SK-N-SH (cell line): ENCODE results near the gene WWOX.

Experiments used
- CTCF ChIP-seq: fragments of 200-600 bp; sonication (generic); IDR thresholded peaks from 2 replicates; pipeline ENCODE4 v1.6.1; 2017; ENCODE audit warnings: antibody characterized with exemption, mild to moderate bottlenecking, moderate library complexity
- TCF12 ChIP-seq: IDR thresholded peaks from 2 replicates; pipeline ENCODE4 v1.4.0; 2012

DNA sequence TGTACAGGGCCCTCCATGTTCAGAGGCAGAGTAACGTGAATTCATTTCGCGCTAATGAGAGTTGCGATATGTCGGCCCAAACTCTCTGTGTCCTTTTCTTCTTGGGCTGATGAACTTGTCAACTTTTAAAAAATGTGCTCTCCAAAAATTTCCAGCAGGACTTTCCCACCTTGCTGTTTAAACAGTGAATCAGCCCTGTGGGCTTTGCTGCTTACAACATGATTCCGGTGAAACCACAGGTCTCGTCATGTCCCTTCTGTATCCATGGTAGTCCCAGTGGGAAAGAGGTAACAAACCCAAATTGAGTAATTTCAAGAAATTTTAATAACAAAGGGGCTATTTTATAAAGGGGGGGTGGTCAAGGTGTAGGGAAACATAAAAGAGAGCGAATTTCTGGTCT lies 888.2 kb downstream of the WWOX start:
- no peak for TF ChIP-seq CTCF
- TF ChIP-seq TCF12 = no peak
